Measurements from ENCODE around the gene BEST2.

BEST2 gene

GRCh38 chr19:12802267-12803106 is 50.9 kb downstream of the BEST2 start:
- DNase-seq = no peak

GRCh38 chr19:12804051-12804450 is 52.5 kb downstream of the BEST2 start:
- DNase-seq = no peak

DNA sequence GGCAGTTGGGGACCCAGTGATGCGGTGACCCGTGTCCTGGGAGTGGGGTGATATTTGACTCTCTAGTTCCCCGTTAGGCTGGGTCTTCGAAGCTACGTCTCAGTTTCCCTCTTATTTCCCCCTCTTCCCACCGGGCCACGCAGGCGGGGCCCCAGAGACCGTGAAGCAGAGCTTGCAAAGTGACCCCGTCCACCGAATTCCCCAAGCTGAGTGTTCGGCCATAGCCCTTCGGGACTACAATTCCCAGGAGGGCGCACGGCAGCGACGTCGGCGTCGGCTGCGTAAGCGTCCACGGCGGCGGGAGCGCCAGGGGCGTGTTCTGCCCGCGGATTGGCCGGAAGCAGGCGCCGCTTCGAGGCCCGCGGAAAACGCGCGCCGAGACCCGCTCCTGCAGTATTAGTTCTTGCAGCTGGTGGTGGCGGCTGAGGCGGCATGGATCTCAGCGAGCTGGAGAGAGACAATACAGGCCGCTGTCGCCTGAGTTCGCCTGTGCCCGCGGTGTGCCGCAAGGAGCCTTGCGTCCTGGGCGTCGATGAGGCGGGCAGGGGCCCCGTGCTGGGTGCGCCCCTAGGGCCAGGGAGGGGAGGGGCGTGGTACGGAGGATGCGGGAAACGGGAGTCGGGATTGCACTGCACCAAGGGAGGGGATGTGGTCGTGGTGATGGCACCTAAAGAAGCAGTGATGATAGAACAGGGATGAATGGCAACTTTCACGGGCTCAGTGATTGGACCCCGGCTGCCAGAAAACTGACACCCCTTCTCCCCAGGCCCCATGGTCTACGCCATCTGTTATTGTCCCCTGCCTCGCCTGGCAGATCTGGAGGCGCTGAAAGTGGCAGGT is 54.9 kb downstream of the BEST2 start, which contains the start of gene RNASEH2A:
Gene RNASEH2A (plus strand): TSS at position 343 of the 840 bp plus-strand sequence. CDS start 90 bp downstream, at position 433.
- DNase-seq = peak; percentile 78
